AG08395 (cell line): ENCODE measurements around the gene CDHR2.

Experiments
- DNase-seq: peaks from one replicate; pipeline ENCODE4 v3.0.0; 2012; ENCODE audit warnings: mixed read lengths, low spot score

Gene CDHR2

DNA sequence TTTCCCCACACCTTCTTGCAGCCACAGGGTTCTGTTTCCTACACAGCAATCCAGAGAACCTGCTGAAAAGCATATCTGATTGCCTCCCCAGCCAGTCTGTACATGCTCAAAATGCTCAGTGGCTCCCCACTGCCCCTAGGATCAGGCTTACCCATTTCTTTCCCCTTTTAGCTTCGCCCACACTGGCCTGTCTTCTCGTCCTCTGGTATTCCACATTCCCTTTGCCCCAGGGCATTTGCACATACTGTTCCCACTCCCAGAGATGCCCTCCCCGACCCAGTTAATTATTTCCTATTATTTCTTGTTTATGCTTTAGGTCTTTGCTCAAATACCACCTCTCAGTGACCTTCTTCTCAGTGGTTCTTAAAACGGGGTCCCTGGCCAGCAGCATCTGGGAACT lies 91.5 kb downstream of the CDHR2 start:
- DNase-seq = no peak

DNA sequence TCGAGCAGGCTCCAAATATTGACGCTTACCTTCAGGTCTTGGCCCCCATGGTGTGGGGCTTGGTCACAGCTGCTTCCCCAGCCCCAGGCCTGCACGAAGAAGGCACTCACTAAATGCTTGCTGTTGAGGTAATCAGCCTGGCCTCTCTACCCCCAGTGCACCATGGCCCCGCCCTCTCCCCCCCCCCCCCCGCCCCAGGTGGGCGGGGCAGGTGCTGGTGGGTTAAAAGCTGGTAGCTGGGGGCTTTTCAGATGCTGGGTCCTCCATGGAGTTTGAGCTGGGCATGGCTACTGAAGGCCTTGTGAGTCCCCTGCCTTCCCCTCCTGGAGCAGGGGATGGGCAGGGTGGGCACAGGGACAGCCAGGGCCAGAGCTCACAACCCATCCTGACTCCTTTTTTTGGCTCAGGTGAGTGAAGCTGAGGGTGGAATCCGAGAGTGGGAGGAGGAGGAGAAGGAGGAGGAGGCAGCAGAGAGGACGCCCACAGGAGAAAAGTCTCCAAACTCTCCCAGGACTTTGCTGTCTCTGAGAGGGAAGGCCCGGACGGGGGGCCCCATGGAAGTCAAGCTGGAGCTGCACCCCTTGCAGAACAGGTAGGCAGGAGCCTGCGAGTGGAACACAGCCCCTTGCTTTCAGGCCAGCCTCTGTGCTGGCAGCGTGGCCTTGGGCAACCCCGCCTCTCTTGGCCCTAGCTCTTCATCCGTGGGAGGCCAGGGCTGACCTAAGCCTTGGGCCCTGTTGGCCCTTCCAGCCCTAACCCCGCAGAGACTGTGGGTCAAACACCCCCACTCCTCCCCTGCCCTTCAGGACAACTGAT lies 93.7 kb downstream of the CDHR2 start:
- DNase-seq = no peak

DNA sequence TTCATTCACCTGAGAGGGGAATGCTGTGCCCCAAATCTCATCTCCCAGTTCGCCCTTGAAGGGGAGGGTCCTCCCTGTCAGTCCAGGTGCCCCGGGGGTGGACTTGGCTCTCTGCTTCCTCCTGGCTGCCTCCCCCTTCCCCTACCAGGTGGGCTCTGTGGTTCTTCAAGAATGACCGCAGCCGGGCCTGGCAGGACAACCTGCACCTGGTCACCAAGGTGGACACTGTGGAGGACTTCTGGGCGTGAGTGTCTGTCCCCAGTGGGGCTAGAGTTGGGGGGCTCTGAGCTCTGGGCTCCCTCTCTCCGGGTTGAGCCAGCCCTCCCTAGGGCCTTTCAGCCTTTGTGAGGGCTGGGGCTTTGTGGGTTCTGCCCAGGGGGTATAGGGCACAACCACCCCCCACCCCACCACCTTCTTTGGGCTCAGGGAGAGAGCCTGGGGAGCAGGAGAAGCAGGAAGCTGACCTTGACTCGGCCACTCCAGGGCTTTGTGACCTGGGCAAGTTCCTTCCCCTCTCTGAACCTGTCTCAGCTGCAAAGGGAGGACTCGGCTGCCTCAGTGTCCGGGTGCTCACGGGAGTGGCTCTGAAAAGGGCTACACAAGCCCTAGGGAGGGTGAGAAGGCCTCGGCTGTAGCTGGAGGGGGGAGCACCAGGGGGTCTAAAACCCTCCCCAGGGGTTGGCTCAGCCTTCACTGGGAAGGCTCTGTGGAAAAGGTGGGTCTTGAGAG lies 94.5 kb downstream of the CDHR2 start:
- DNase-seq = no peak

DNA sequence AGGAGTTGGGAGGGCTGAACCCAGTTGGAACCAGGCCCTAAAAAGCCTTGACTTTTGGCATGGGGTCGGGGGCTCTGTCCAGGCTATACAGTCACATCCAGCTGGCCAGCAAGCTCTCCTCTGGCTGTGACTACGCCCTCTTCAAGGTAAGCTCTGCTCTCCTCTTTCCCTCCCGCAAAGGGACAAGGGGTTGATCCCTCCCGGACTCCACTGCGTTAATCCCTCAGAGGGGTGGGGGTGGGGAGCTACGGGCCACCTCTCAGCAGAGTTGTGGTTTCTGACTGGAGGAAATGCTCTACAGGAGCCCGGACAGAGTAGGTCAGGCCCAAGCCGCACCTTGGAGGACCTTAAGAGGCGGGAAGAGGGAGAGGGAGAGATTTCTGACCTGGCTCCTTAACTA lies 95.2 kb downstream of the CDHR2 start:
- DNase-seq = no peak

DNA sequence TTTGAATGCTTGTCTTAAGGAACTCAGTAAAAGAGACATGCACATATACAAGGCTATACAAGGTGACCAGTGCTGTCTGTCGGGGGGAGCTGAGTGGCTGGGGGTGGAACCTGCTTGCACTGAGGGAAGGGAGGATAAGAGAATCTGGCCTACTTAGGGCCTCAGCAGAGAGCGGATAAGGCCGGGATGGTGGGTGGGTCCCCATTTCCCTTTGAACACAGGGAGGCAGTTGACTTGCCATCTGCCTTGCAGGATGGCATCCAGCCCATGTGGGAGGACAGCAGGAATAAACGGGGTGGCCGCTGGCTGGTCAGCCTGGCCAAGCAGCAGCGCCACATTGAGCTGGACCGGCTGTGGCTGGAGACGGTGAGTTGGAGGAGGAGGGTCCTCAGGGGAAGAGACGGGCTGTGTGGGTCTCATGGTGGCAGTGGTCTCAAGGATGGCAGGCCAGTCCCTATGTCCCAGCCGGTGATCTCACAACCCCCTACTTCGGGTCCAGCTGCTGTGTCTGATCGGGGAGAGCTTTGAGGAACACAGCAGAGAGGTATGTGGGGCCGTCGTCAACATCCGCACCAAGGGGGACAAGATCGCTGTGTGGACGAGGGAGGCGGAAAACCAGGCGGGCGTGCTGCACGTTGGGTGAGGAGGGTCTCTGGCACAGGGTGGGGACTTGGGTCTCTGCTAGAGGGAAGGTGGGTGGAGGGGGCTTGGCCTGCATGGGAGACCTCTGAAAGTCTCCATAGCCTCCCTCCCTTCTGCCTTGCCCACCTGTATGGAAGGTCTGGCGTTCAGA lies 95.9 kb downstream of the CDHR2 start:
- no peak for DNase-seq
